Fibroblast of lung (primary cell): Measurements from ENCODE around the gene CHD9. TPM values are rescaled to one million over a fixed set of nuclear protein-coding genes. Genes with fewer than 3 reads are reported as not detected.

Experiments used
- DNase-seq, 2 donors: peaks; one replicate each; pipeline versions ENCODE4 v3.0.0 to v3.0.0-alpha.2; 2010; ENCODE audit warnings: low read depth in 2 of 2
- H2AFZ ChIP-seq: 2 replicates; pipeline ENCODE4 v1.5.1; 2012; ENCODE audit warnings: low read length, control low read depth, inconsistent platforms
- H3K27ac ChIP-seq: 2 replicates; pipeline ENCODE4 v1.5.1; 2011; ENCODE audit warnings: low read length, control low read depth; ENCODE audit not compliant: insufficient read depth
- H3K27me3 ChIP-seq: 2 replicates; pipeline ENCODE4 v1.5.1; 2011; ENCODE audit warnings: mild to moderate bottlenecking, low read length; ENCODE audit not compliant: control insufficient read depth, insufficient read depth
- H3K36me3 ChIP-seq: 2 replicates; pipeline ENCODE4 v1.5.1; 2011; ENCODE audit warnings: low read length; ENCODE audit not compliant: control insufficient read depth, insufficient read depth
- H3K4me1 ChIP-seq: 2 replicates; pipeline ENCODE4 v1.5.1; 2011; ENCODE audit warnings: low read length; ENCODE audit not compliant: control insufficient read depth, insufficient read depth; ENCODE audit errors: extremely low read depth
- H3K4me2 ChIP-seq: 2 replicates; pipeline ENCODE4 v1.5.1; 2011; ENCODE audit warnings: low read length, control low read depth; ENCODE audit not compliant: insufficient read depth; ENCODE audit errors: extremely low read depth
- H3K4me3 ChIP-seq, 4 experiments: fragments of 200-600 bp in 1 of 4; sonication (generic) in 1 of 4; replicated peaks in 1 of 4; 2 replicates each; pipeline ENCODE4 v1.5.1; 2011 to 2016; ENCODE audit warnings: low read length in 4 of 4, low read depth in 3 of 4, mild to moderate bottlenecking in 3 of 4, control low read depth in 2 of 4, inconsistent platforms in 1 of 4, mixed read lengths in 1 of 4; ENCODE audit not compliant: insufficient read depth in 1 of 4; ENCODE audit errors: control extremely low read depth in 1 of 4
- H3K79me2 ChIP-seq: 2 replicates; pipeline ENCODE4 v1.5.1; 2012; ENCODE audit warnings: mild to moderate bottlenecking, low read length, inconsistent platforms; ENCODE audit not compliant: control insufficient read depth, insufficient read depth
- H3K9ac ChIP-seq: 2 replicates; pipeline ENCODE4 v1.5.1; 2011; ENCODE audit warnings: mild to moderate bottlenecking, low read length, control low read depth; ENCODE audit not compliant: insufficient read depth
- H3K9me3 ChIP-seq: 2 replicates; pipeline ENCODE4 v1.5.1; 2012; ENCODE audit warnings: low read depth, low read length; ENCODE audit not compliant: control insufficient read depth, insufficient read depth
- H4K20me1 ChIP-seq: 2 replicates; pipeline ENCODE4 v1.5.1; 2011; ENCODE audit warnings: low read length; ENCODE audit not compliant: control insufficient read depth, insufficient read depth; ENCODE audit errors: extremely low read depth
- EZH2 ChIP-seq: IDR thresholded peaks from 2 replicates; pipeline ENCODE4 v1.5.1; 2012; ENCODE audit warnings: low read length, control low read depth, mild to moderate bottlenecking; ENCODE audit errors: missing control alignments
- polyA minus RNA-seq: library from RNA; depleted of rRNA, polyadenylated mRNA; stranded (reverse); fragments of >200 nt; gene quantifications from 2 replicates; pipeline ENCODE4 v1.2.3, GENCODE V29; 2011; ENCODE audit warnings: low replicate concordance
- polyA plus RNA-seq, 2 donors: library from polyadenylated mRNA; depleted of rRNA in 1 of 2; stranded (reverse) in 1 of 2; unstranded in 1 of 2; fragments of >200 nt; gene quantifications; 2 replicates each; pipeline ENCODE4 v1.2.1, GENCODE V29; 2011 to 2012; ENCODE audit warnings: missing spikeins in 1 of 2
- total RNA-seq: library from RNA; depleted of rRNA; stranded (reverse); fragments of >200 nt; gene quantifications from 2 replicates; pipeline ENCODE4 v1.2.1, GENCODE V29; 2014
- TF ChIP-seq, protein P1 (sequence below), 2 donors: IDR thresholded peaks in 1 of 2; conservative IDR thresholded peaks in 1 of 2; 1 replicate in 1 of 2; 2 replicates in 1 of 2; pipeline ENCODE4 v1.5.1; 2011 to 2012; ENCODE audit warnings: low read length in 2 of 2, control low read depth in 1 of 2, inconsistent platforms in 1 of 2, low read depth in 1 of 2, mild to moderate bottlenecking in 1 of 2

The CHD9 gene, protein sequence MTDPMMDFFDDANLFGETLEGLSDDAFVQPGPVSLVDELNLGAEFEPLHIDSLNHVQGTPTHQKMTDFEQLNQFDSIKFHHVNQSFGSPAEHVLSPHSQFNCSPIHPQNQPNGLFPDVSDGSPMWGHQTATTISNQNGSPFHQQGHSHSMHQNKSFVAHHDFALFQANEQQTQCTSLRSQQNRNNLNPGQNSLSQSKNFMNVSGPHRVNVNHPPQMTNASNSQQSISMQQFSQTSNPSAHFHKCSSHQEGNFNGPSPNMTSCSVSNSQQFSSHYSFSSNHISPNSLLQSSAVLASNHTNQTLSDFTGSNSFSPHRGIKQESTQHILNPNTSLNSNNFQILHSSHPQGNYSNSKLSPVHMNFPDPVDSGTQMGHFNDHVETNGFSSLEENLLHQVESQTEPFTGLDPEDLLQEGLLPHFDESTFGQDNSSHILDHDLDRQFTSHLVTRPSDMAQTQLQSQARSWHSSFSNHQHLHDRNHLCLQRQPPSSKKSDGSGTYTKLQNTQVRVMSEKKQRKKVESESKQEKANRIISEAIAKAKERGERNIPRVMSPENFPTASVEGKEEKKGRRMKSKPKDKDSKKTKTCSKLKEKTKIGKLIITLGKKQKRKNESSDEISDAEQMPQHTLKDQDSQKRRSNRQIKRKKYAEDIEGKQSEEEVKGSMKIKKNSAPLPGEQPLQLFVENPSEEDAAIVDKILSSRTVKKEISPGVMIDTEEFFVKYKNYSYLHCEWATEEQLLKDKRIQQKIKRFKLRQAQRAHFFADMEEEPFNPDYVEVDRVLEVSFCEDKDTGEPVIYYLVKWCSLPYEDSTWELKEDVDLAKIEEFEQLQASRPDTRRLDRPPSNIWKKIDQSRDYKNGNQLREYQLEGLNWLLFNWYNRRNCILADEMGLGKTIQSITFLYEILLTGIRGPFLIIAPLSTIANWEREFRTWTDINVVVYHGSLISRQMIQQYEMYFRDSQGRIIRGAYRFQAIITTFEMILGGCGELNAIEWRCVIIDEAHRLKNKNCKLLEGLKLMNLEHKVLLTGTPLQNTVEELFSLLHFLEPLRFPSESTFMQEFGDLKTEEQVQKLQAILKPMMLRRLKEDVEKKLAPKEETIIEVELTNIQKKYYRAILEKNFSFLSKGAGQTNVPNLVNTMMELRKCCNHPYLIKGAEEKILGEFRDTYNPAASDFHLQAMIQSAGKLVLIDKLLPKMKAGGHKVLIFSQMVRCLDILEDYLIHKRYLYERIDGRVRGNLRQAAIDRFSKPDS (N-terminal part only)
- total RNA-seq = 47.0 and 60.9 TPM in 2 replicates
- 25.5 and 32.9 TPM in 2 replicates for polyA plus RNA-seq
- 12.4 and 14.1 TPM in 2 replicates for polyA plus RNA-seq (2012)
- polyA minus RNA-seq = 10.6 TPM in 2 replicates

DNA sequence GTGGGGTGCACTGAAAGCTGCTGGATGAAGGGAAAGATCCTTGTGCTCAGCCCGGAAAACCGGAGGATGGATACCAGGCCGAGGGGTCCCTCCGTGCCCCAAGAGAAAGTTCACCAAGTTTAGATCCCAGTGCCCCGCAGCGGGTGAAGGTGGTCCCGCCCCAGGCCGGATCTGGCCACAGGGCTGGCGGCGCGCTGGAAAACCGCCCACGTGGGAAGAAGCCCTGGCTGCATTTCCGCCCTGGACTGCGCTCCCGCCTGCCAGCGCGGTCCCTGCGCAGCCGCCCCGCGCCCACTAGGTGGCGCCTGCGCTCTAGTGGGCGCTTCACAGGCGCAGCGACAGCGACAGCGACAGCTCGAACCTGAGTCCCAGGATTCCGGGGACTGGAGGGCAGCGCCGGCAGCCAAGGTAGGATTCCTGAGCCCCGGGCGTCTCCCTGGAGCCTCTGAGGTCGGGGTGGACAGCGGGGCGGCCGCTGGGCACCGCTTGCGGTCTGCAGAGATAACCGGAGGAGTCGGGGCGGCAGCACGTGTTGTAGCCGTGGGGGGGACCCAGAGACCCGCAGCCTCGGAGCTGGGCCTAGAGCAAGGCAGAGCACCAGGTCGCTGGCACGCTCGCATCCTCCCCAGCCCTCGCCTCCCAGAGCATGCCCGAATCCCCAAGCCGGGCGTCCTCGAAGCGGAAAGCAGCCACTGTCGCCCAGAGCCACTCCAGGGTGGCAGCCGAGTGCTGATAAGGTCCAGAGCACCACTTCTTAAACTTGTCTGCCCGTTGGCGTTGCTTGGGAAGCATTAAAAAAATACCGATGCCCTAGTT lies at the start of gene CHD9:
Gene CHD9, plus strand, starts transcription at position 322 of the 816 bp plus-strand sequence. CDS start 101,099 bp downstream, outside the sequence.
- peak; percentile 78 to 87 for DNase-seq
- no peaks in the 10 kb centered on the region for H4K20me1 ChIP-seq
- H3K9me3 ChIP-seq = no peaks in the 10 kb centered on the region
- peak within 1 kb of the TSS; percentile 69 for H3K27ac ChIP-seq
- H3K4me1 ChIP-seq = peaks cover 2% of the 10 kb centered on the region
- H3K36me3 ChIP-seq = no peaks in the 10 kb centered on the region
- TF ChIP-seq EZH2 = no peak
- TF ChIP-seq, protein P1, sequence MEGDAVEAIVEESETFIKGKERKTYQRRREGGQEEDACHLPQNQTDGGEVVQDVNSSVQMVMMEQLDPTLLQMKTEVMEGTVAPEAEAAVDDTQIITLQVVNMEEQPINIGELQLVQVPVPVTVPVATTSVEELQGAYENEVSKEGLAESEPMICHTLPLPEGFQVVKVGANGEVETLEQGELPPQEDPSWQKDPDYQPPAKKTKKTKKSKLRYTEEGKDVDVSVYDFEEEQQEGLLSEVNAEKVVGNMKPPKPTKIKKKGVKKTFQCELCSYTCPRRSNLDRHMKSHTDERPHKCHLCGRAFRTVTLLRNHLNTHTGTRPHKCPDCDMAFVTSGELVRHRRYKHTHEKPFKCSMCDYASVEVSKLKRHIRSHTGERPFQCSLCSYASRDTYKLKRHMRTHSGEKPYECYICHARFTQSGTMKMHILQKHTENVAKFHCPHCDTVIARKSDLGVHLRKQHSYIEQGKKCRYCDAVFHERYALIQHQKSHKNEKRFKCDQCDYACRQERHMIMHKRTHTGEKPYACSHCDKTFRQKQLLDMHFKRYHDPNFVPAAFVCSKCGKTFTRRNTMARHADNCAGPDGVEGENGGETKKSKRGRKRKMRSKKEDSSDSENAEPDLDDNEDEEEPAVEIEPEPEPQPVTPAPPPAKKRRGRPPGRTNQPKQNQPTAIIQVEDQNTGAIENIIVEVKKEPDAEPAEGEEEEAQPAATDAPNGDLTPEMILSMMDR (conservative IDR thresholded peaks at IDR 0.05 in 1 of 2, IDR thresholded peaks at IDR 0.05 in 1 of 2; ENCODE audit: low read depth in 1 of 2, low read length in 2 of 2) = peak; percentile 82 to 98
- no peaks in the 10 kb centered on the region for H3K27me3 ChIP-seq
- peak within 1 kb of the TSS; percentile 81 for H2AFZ ChIP-seq
- peak within 1 kb of the TSS; percentile 79 for H3K4me2 ChIP-seq
- H3K79me2 ChIP-seq = peaks cover 18% of the 10 kb centered on the region
- peak within 1 kb of the TSS; percentile 79 for H3K9ac ChIP-seq
- peak within 1 kb of the TSS; percentile 65 to 87 (median 77) for H3K4me3 ChIP-seq

DNA sequence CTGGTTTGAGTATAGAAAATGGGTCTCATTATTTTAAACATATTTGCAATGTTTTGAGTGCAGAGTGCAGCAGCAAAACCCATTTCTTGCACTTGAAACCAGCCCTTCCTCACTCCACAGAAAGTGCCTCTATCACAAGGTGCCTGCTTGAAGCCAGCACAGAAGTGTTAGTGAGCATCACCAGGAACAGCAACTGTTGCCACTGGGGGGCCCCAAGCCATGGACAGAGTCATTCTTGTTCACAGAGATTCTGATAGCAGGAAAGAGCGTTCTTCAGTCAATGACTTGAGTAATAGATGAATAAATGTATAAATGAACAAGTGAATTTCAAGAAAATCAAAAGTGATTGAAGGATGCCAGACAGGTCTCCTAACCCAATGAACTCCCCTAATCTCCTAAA lies 47.7 kb upstream of the CHD9 start:
- H3K79me2 ChIP-seq = no peaks in the 10 kb centered on the region
- no peak overlapping the region for H3K4me2 ChIP-seq

More for the DNA sequence above, 47.7 kb upstream of the CHD9 start:
- H3K27me3 ChIP-seq = no peaks in the 10 kb centered on the region
- no peaks in the 10 kb centered on the region for H3K4me1 ChIP-seq
- no peaks in the 10 kb centered on the region for H3K36me3 ChIP-seq
- no peak overlapping the region for H2AFZ ChIP-seq
- no peak for DNase-seq
- H3K4me3 ChIP-seq = no peak overlapping the region
- H3K9ac ChIP-seq = no peak overlapping the region
- H3K9me3 ChIP-seq = no peaks in the 10 kb centered on the region
- no peak for TF ChIP-seq EZH2
- TF ChIP-seq, protein P1 (conservative IDR thresholded peaks at IDR 0.05 in 1 of 2, IDR thresholded peaks at IDR 0.05 in 1 of 2; ENCODE audit: low read depth in 1 of 2, low read length in 2 of 2) = no peak
- H3K27ac ChIP-seq = no peak overlapping the region
- no peaks in the 10 kb centered on the region for H4K20me1 ChIP-seq
